HepG2 (cell line): ENCODE measurements around the gene HARBI1. TPM values are rescaled to one million over a fixed set of nuclear protein-coding genes. Genes with fewer than 3 reads are reported as not detected.
A peak's percentile ranks its signal among the peaks of the same experiment; 100 is the strongest.

ENCODE experiments used
- ARNTL ChIP-seq: sonication (generic); formaldehyde crosslinking; IDR thresholded peaks from 2 replicates; pipeline ENCODE4 v1.4.0; 2020; ENCODE audit warnings: mild to moderate bottlenecking, missing genetic modification reagents
- EEA1 ChIP-seq: sonication (generic); formaldehyde crosslinking; IDR thresholded peaks from 2 replicates; pipeline ENCODE4 v1.5.1; 2020; ENCODE audit warnings: mild to moderate bottlenecking, missing genetic modification reagents, borderline replicate concordance
- EZH2 ChIP-seq: conservative IDR thresholded peaks from 2 replicates; pipeline ENCODE4 v1.6.1; 2012; ENCODE audit warnings: mild to moderate bottlenecking, low read depth, low read length, moderate library complexity
- GABPB1 ChIP-seq: IDR thresholded peaks from 2 replicates; pipeline ENCODE4 v1.6.1; 2016; ENCODE audit warnings: mild to moderate bottlenecking, missing genetic modification reagents, moderate library complexity, missing compliant biosample characterization
- GATAD2A ChIP-seq: IDR thresholded peaks from 2 replicates; pipeline ENCODE4 v1.6.1; 2016
- JUN ChIP-seq: sonication (generic); formaldehyde crosslinking; IDR thresholded peaks from 2 replicates; pipeline ENCODE4 v1.4.0; 2020; ENCODE audit warnings: mild to moderate bottlenecking, missing genetic modification reagents
- JUNB ChIP-seq: sonication (generic); formaldehyde crosslinking; IDR thresholded peaks from 2 replicates; pipeline ENCODE4 v1.8.0; 2022; ENCODE audit warnings: missing genetic modification reagents, mild to moderate bottlenecking, borderline replicate concordance
- MLLT10 ChIP-seq: sonication (generic); formaldehyde crosslinking; IDR thresholded peaks from 2 replicates; pipeline ENCODE4 v1.4.0; 2020; ENCODE audit warnings: missing genetic modification reagents
- NR1H2 ChIP-seq: sonication (generic); formaldehyde crosslinking; IDR thresholded peaks from 2 replicates; pipeline ENCODE4 v1.8.1; 2022; ENCODE audit warnings: low read depth, missing genetic modification reagents, borderline replicate concordance
- PITX1 ChIP-seq: sonication (generic); formaldehyde crosslinking; IDR thresholded peaks from 2 replicates; pipeline ENCODE4 v1.5.1; 2020; ENCODE audit warnings: mild to moderate bottlenecking, missing genetic modification reagents
- POGZ ChIP-seq: sonication (generic); formaldehyde crosslinking; IDR thresholded peaks from 2 replicates; pipeline ENCODE4 v1.4.0; 2020; ENCODE audit warnings: mild to moderate bottlenecking, missing genetic modification reagents
- POLR2A ChIP-seq, 2 experiments: IDR thresholded peaks; 2 replicates each; pipeline ENCODE4 v1.6.1; 2011; ENCODE audit warnings: low read depth in 2 of 2, low read length in 2 of 2, mild to moderate bottlenecking in 1 of 2, moderate library complexity in 1 of 2; ENCODE audit not compliant: insufficient read depth in 1 of 2
- RCOR2 ChIP-seq: IDR thresholded peaks from 2 replicates; pipeline ENCODE4 v1.6.1; 2016; ENCODE audit warnings: missing biosample characterization, missing genetic modification reagents
- REL ChIP-seq: sonication (generic); formaldehyde crosslinking; conservative IDR thresholded peaks from 2 replicates; pipeline ENCODE4 v1.8.0; 2022; ENCODE audit warnings: mild to moderate bottlenecking, missing genetic modification reagents, moderate library complexity
- SALL2 ChIP-seq: sonication (generic); formaldehyde crosslinking; IDR thresholded peaks from 2 replicates; pipeline ENCODE4 v1.8.1; 2023; ENCODE audit warnings: mild to moderate bottlenecking, missing genetic modification reagents, inconsistent platforms
- U2AF1 ChIP-seq: fragments of 200-400 bp; formaldehyde crosslinking; optimal IDR thresholded peaks from 2 replicates; pipeline ENCODE3; 2017; ENCODE audit warnings: mild to moderate bottlenecking, low read depth, low read length
- ZBTB7A ChIP-seq: sonication (generic); formaldehyde crosslinking; IDR thresholded peaks from 2 replicates; pipeline ENCODE4 v1.8.0; 2022; ENCODE audit warnings: mild to moderate bottlenecking, missing genetic modification reagents
- ZMYM3 ChIP-seq: sonication (generic); formaldehyde crosslinking; IDR thresholded peaks from 2 replicates; pipeline ENCODE4 v1.5.1; 2020; ENCODE audit warnings: mild to moderate bottlenecking, missing genetic modification reagents
- ZNF282 ChIP-seq: fragments of 450-650 bp; IDR thresholded peaks from 2 replicates; pipeline ENCODE4 v1.6.1; 2018; ENCODE audit not compliant: partially characterized antibody
- ZNF547 ChIP-seq: sonication (generic); formaldehyde crosslinking; IDR thresholded peaks from 2 replicates; pipeline ENCODE4 v1.5.1; 2020; ENCODE audit warnings: mild to moderate bottlenecking, missing genetic modification reagents
- ZNF549 ChIP-seq: sonication (generic); formaldehyde crosslinking; IDR thresholded peaks from 2 replicates; pipeline ENCODE4 v1.5.0; 2020; ENCODE audit warnings: missing genetic modification reagents
- ZNF792 ChIP-seq: IDR thresholded peaks from 2 replicates; pipeline ENCODE4 v1.6.1; 2016
- ZSCAN25 ChIP-seq: sonication (generic); formaldehyde crosslinking; IDR thresholded peaks from 2 replicates; pipeline ENCODE4 v1.8.0; 2022; ENCODE audit warnings: mild to moderate bottlenecking, missing genetic modification reagents
- polyA plus RNA-seq, 8 experiments: library from polyadenylated mRNA; depleted of rRNA in 3 of 8; stranded (reverse) in 7 of 8; unstranded in 1 of 8; fragments of >200 nt; fragmentation: Illumina TruSeq in 4 of 8; extraction: Trizol in 4 of 8; gene quantifications; 2 replicates each; pipeline versions ENCODE4 v1.2.1 to v1.2.3, GENCODE V29; 2011 to 2016; ENCODE audit warnings: low read depth in 4 of 8, missing spikeins in 1 of 8, mixed read lengths in 1 of 8; ENCODE audit not compliant: insufficient read depth in 1 of 8
- total RNA-seq, 5 experiments: library from RNA; depleted of rRNA; stranded (reverse); fragments of >200 nt; fragmentation: Illumina TruSeq; extraction: Trizol; gene quantifications; 2 replicates each; pipeline ENCODE4 v1.2.3, GENCODE V29; 2016; ENCODE audit warnings: low read depth in 1 of 5
- TF ChIP-seq, protein P1 (sequence below): sonication (generic); formaldehyde crosslinking; IDR thresholded peaks from 2 replicates; pipeline ENCODE4 v1.8.1; 2023; ENCODE audit warnings: missing genetic modification reagents, inconsistent platforms, borderline replicate concordance
- TF ChIP-seq, protein P2 (sequence below): sonication (generic); formaldehyde crosslinking; IDR thresholded peaks from 2 replicates; pipeline ENCODE4 v1.8.0; 2022; ENCODE audit warnings: mild to moderate bottlenecking, missing genetic modification reagents; ENCODE audit not compliant: insufficient replicate concordance
- TF ChIP-seq, protein P3 (sequence below): sonication (generic); formaldehyde crosslinking; IDR thresholded peaks from 2 replicates; pipeline ENCODE4 v1.5.1; 2020; ENCODE audit warnings: missing genetic modification reagents, mild to moderate bottlenecking, borderline replicate concordance
- TF ChIP-seq, protein P4 (sequence below): sonication (generic); formaldehyde crosslinking; IDR thresholded peaks from 2 replicates; pipeline ENCODE4 v1.8.1; 2023; ENCODE audit warnings: mild to moderate bottlenecking, missing genetic modification reagents, borderline replicate concordance
- TF ChIP-seq, protein P5 (sequence below): sonication (generic); formaldehyde crosslinking; IDR thresholded peaks from 2 replicates; pipeline ENCODE4 v1.5.0; 2020; ENCODE audit warnings: missing genetic modification reagents

Gene HARBI1
- total and polyA plus RNA-seq, 2 of the 13 experiments (the other 11 are each of a cell fraction or from before 2014, with no cell fraction given) = 2.5 to 4.8 TPM

DNA sequence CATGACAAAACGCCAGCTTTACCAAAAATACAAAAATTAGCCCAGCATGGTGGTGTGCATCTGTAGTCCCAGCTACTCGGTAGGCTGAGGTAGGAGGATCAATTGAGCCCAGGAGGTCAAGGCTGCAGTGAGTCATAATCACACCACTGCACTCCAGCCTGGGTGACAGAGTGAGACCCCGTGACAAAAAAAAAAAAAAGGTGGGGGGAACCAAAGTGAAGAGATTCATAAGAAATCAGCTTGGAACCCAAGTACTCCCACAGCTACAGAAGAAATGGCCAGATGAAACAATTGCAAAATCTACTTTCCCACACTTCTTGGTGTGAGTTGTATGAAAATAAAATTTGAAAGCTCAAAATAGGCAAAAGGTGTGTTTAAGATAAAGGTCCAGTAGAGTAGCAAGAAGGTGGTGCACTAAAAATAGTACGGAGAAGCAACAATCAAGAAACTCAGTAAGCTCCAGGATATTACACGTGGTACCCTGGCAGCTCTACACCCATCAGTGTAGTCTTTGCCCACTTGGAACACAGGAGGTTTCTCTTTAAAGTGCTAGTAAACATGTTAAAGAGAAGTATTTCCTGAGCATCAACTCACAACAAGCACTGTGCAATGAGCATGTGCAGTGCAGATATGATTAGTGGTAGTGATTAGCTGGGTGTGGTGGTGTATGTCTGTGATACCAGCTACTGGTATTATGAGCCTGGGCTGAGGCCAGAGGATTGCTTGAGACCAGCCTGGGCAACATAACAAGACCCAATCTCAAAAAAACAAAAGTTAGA, 5.3 kb downstream of the HARBI1 start (continued):
- TF ChIP-seq U2AF1 (no peak), REL (CRISPR knock-in tag) (no peak), PITX1 (CRISPR knock-in tag) (0 out of 2 replicates have a peak, but pooled peaks have one; percentile 29), GABPB1 (CRISPR knock-in tag) (no peak), EZH2 (no peak), ARNTL (CRISPR knock-in tag) (peak; percentile 36; the same call in 1 of the 2 replicates), POGZ (CRISPR knock-in tag) (peak; percentile 44), JUN (CRISPR knock-in tag) (peak; percentile 54; the same call in 1 of the 2 replicates), EEA1 (CRISPR knock-in tag) (no peak), ZNF549 (no peak), GATAD2A (CRISPR knock-in tag) (0 out of 2 replicates have a peak, but pooled peaks have one; percentile 21), ZMYM3 (CRISPR knock-in tag) (0 out of 2 replicates have a peak, but pooled peaks have one; percentile 43), ZNF547 (CRISPR knock-in tag) (no peak), RCOR2 (CRISPR knock-in tag) (0 out of 2 replicates have a peak, but pooled peaks have one; percentile 27), ZNF792 (CRISPR knock-in tag) (no peak), POLR2A (IDR thresholded peaks at IDR 0.05; ENCODE audit: insufficient read depth in 1 of 2, low read depth in 2 of 2, low read length in 2 of 2) (no peak), ZSCAN25 (CRISPR knock-in tag) (no peak), ZNF282 (no peak), NR1H2 (no peak), ZBTB7A (no peak), MLLT10 (CRISPR knock-in tag) (no peak), SALL2 (CRISPR knock-in tag) (no peak), JUNB (CRISPR knock-in tag) (0 out of 2 replicates have a peak, but pooled peaks have one; percentile 45)
- TF ChIP-seq, protein P1, sequence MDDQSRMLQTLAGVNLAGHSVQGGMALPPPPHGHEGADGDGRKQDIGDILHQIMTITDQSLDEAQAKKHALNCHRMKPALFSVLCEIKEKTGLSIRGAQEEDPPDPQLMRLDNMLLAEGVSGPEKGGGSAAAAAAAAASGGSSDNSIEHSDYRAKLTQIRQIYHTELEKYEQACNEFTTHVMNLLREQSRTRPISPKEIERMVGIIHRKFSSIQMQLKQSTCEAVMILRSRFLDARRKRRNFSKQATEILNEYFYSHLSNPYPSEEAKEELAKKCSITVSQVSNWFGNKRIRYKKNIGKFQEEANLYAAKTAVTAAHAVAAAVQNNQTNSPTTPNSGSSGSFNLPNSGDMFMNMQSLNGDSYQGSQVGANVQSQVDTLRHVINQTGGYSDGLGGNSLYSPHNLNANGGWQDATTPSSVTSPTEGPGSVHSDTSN = no peak
- TF ChIP-seq, protein P2, sequence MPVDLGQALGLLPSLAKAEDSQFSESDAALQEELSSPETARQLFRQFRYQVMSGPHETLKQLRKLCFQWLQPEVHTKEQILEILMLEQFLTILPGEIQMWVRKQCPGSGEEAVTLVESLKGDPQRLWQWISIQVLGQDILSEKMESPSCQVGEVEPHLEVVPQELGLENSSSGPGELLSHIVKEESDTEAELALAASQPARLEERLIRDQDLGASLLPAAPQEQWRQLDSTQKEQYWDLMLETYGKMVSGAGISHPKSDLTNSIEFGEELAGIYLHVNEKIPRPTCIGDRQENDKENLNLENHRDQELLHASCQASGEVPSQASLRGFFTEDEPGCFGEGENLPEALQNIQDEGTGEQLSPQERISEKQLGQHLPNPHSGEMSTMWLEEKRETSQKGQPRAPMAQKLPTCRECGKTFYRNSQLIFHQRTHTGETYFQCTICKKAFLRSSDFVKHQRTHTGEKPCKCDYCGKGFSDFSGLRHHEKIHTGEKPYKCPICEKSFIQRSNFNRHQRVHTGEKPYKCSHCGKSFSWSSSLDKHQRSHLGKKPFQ = peak; percentile 77
- TF ChIP-seq, protein P3, sequence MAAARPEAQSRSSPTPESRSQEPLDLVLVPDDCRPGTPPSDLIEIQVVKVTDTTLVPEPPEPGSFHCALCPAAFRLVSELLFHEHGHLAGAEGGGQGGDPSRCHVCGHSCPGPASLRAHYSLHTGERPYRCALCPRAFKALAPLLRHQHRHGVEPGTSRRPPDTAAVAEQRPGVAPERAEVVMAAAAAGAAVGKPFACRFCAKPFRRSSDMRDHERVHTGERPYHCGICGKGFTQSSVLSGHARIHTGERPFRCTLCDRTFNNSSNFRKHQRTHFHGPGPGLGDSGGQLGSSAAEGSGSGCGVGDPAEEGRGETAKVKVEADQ (CRISPR knock-in tag) = no peak
- TF ChIP-seq, protein P4, sequence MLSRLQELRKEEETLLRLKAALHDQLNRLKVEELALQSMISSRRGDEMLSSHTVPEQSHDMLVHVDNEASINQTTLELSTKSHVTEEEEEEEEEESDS (CRISPR knock-in tag) = no peak
- TF ChIP-seq, protein P5, sequence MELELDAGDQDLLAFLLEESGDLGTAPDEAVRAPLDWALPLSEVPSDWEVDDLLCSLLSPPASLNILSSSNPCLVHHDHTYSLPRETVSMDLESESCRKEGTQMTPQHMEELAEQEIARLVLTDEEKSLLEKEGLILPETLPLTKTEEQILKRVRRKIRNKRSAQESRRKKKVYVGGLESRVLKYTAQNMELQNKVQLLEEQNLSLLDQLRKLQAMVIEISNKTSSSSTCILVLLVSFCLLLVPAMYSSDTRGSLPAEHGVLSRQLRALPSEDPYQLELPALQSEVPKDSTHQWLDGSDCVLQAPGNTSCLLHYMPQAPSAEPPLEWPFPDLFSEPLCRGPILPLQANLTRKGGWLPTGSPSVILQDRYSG = no peak
